Endometrial microvascular endothelial cells (primary cell): ENCODE measurements around the gene ASB1. TPM values are rescaled to one million over a fixed set of nuclear protein-coding genes. Genes with fewer than 3 reads are reported as not detected.
"Not testable (repeated sequence)": the region's sequence is repeated elsewhere in the genome, so short reads cannot be mapped to it uniquely, and the experiment has no call there.

ENCODE experiments used
- in situ Hi-C: cut with HindIII; loops from 2 replicates; pipeline ENCODE4 v1.10.0; 2017; ENCODE audit warnings: low sequenced_read_pairs, low pct_unique_long_range_greater_than_20kb; ENCODE audit errors: inconsistent ontology term
- total RNA-seq: library from RNA; depleted of rRNA; stranded (reverse); fragments of >200 nt; gene quantifications from one replicate; pipeline ENCODE4 v1.2.3, GENCODE V29; 2015; ENCODE audit errors: inconsistent ontology term

ASB1 gene
- total RNA-seq, 1 donor from 2014 or later = 19.0 TPM

DNA sequence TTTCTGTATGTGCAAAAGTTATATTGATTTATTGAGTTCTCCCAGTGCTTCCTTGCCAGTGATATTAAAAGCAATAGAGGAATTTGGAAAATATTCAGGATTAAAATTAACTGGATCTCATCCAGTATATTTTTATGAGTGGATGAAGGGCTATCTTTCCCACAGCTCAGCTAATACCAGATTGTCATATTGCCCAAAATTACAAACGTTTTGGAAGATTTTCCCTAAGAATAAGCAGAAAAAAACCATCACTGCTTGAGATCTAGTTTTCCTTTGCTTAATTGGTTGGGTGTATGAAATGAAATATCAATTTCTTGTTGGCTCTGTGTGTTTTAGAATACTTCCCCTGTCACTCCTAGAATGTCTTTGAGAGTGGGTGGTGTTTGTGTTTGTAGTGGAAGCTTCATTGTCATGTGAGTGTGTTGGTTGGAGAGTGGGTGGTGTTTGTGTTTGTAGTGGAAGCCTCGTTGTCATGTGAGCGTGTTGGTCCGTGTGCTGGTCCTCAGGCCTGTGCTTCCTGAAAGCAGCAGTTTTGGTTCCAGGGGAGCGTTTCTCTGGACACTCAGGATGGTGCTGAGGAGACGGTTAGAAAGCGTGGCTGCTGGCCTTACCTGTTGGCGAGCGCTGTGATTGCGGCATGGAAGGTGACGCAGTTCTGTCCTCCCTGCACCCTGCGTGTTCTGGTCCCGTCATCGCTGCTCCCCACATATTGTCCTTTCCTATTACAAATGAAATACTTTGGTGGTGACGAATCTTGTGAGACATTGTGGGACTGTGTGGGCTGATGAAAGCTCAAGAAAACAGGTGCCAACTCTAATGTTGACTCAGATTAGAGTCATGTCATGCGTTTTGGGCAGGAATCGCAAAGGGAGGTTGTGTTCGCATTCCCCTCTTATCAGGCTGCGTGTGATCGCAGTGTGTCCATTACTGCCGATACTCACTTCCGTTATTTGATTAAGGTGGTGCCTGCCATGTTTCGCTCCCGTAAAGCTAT, 12.4 kb downstream of the ASB1 start:
- in situ Hi-C loops = no loop called here

GRCh38 chr2:238439917-238440316, 13.2 kb downstream of the ASB1 start:
- in situ Hi-C loops = no loop called here

GRCh38 chr2:238440331-238440730, 13.6 kb downstream of the ASB1 start:
- in situ Hi-C loops = no loop called here

DNA sequence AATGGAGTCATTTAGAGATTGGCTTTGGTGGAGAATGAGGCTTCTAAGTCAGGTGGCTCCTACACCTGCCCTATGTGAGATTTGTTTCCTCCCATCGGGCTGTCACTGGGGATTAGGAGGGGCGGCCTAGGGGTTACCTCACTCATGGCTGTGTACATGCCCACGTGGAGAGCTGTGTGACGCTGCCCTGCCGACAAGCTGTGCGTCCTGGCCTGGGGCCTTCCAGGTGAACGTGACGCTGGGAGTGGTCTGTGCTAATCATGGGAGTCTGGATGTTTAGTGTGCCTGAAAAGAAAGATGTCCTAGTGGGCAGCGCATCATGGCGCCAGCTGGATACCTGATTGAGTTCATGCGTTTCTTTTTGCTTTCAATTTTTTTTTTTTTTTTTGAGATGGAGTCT, 14.0 kb downstream of the ASB1 start:
- in situ Hi-C loops = no loop called here

- in situ Hi-C loops = no loop called here
These were observed 14.8 kb downstream of the ASB1 start for GRCh38 chr2:238441262-238442114.

DNA sequence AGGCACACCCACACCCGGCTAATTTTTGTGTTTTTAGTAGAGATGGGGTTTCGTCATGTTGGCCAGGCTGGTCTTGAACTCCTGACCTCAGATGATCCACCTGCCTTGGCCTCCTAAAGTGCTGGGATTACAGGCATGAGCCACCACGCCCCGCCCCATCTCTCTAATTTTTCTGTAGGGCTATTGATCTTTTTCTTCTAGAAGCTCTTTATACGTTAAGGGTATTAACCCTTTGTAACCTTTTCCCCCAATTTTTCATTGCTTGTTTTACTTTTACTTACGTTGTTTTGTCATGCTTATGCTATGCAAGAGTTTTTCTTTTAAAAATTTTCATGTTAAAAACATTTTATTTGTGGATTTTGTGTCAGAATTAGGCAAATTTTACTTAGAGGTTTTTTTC, 15.5 kb downstream of the ASB1 start:
- in situ Hi-C loops = not testable (repeated sequence)

DNA sequence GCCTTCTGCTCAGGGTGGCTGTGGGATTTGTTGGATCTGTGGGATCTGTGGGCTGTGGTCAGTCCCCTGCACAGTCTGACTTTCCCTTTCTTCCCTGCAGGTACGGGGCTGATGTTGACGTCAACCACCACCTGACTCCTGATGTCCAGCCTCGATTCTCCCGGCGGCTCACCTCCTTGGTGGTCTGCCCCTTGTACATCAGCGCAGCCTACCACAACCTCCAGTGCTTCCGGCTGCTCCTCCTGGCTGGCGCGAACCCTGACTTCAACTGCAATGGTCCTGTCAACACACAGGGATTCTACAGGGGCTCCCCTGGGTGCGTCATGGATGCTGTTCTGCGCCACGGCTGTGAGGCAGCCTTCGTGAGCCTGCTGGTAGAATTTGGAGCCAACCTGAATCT, 17.5 kb downstream of the ASB1 start:
- in situ Hi-C loops = no loop called here

GRCh38 chr2:238445409-238446190, 18.9 kb downstream of the ASB1 start:
- in situ Hi-C loops = no loop called here

DNA sequence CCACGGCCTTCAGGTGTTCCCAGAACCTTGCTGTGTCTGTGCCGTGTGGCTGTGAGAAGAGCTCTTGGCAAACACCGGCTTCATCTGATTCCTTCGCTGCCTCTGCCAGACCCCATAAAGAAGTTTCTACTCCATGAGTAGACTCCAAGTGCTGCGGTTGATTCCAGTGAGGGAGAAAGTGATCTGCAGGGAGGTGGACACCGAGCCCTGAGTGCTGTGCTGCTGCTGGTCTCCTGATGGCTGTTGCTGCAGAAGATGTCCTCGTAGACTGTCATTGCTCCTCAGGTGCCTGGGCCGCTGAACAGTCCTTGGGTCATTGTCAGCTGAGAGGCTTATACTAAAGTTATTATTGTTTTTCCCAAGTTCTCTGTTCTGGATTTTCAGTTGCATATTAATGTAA, 19.6 kb downstream of the ASB1 start:
- in situ Hi-C loops = no loop called here

- in situ Hi-C loops = no loop called here
These were observed 21.6 kb downstream of the ASB1 start for GRCh38 chr2:238448031-238448955.

GRCh38 chr2:238449241-238449640, 22.5 kb downstream of the ASB1 start:
- in situ Hi-C loops = no loop called here

DNA sequence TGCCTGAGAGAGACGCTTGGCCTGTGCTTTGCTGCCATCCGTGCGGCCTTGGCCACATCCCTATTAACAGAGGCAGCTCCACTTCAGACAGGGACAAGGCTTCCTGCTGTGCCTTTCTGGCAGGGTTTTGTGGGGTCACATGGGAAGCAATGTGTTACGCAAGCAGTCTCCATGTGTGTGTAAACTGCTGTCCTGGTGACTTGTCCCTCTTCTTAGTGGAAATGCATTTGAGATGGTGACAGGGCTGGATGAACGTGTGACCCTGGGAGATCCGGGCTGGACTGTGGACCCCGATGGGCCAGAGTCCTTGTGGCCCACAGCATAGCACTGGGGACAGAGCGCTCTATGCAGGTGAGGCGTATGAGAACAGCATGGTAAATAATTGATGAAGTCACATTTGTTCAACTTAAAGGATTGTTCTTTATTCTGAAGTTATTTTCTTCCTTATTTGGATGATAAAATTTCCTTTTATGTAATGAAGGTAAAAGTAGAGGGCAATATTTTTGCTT, 23.2 kb downstream of the ASB1 start:
- in situ Hi-C loops = no loop called here

GRCh38 chr2:238450440-238450861, 23.7 kb downstream of the ASB1 start:
- in situ Hi-C loops = no loop called here

GRCh38 chr2:238453842-238454241, 27.1 kb downstream of the ASB1 start:
- in situ Hi-C loops = no loop called here

DNA sequence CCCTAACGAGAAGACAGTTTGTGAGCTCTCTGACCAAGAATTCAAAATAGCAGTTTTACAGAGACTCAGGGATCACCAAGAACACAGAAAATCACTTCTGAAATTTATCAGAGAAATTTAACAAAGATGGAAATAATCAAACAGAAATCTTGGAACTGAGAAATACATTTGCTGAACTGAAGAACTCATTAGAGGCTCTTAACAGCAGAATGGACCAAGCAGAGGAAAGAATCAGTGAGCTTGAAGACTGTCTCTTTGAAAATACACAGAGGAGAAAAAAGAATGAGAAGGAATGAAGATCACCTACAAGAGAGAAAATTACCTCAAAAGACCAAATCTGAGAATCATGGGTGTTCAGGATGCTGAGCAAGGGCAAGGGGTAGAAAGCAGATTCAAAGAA, 29.7 kb downstream of the ASB1 start:
- in situ Hi-C loops = no loop called here

- in situ Hi-C loops = no loop called here
These were observed 30.5 kb downstream of the ASB1 start for GRCh38 chr2:238456970-238457926.

DNA sequence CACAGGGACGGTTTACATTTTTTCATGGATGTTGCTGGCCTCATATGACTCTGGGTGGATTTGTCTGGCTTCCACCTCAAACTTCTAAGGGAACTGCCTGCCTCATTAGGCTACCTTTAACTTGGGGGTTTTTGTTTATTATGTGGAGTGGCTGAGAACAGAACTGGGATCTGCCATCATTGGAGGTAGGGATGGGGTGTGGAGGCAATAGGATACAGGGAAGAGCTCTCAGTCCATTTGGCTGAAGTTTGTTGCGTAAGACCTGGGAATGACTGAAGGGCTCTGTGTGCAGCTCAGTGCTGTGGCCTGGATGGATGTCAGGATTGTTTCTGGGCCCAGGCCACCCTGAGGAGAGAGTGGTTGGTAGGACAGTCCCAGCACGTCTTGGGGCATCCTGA, 31.2 kb downstream of the ASB1 start:
- in situ Hi-C loops = no loop called here
